SK-N-SH (cell line): ENCODE measurements around the gene TMEM167A. TPM values are rescaled to one million over a fixed set of nuclear protein-coding genes. Genes with fewer than 3 reads are reported as not detected.

Source experiments
- CTCF ChIA-PET: fragments of 300-600, 350-600 bp; formaldehyde crosslinking; extraction: SDS; loops from one replicate; lab custom pipeline; 2021; lab: Yijun Ruan, JAX
- POLR2A ChIA-PET: fragments of 350-600 bp; sonication (Branson Sonifier 250); formaldehyde crosslinking; extraction: SDS; loops from one replicate; lab custom pipeline; 2020; ENCODE audit warnings: antibody characterized with exemption, inconsistent platforms; lab: Yijun Ruan, JAX
- DNase-seq: peaks from one replicate; pipeline ENCODE4 v3.0.0; 2012
- H2AFZ ChIP-seq: fragments of 200-600 bp; sonication (generic); 2 replicates; pipeline ENCODE4 v1.8.1; 2016; ENCODE audit warnings: antibody characterized with exemption, mild to moderate bottlenecking, low read depth
- H3F3A ChIP-seq: fragments of 200-600 bp; sonication (generic); replicated peaks from 2 replicates; pipeline ENCODE3; 2016; ENCODE audit warnings: antibody characterized with exemption, mild to moderate bottlenecking; ENCODE audit not compliant: insufficient read depth
- H3K27ac ChIP-seq, 2 experiments: fragments of 200-500 bp in 1 of 2; fragments of 200-600 bp in 1 of 2; sonication (Bioruptor generic) in 1 of 2; sonication (generic), shearing (Covaris generic) in 1 of 2; 2 replicates each; pipeline versions ENCODE4 v1.5.1 to v1.6.1; 2014 to 2016; ENCODE audit warnings: low read depth in 2 of 2, inconsistent platforms in 1 of 2, low read length in 1 of 2, mild to moderate bottlenecking in 1 of 2, mixed read lengths in 1 of 2
- H3K27me3 ChIP-seq: fragments of 200-600 bp; sonication (generic), shearing (Covaris generic); 2 replicates; pipeline ENCODE4 v1.6.1; 2016; ENCODE audit warnings: mixed run types; ENCODE audit not compliant: insufficient read depth
- H3K36me3 ChIP-seq, 2 experiments: fragments of 200-500 bp in 1 of 2; fragments of 200-600 bp in 1 of 2; sonication (Bioruptor generic) in 1 of 2; sonication (generic) in 1 of 2; replicated peaks in 1 of 2; 2 replicates each; pipeline versions ENCODE3 to v1.5.1; 2014 to 2016; ENCODE audit warnings: low read length in 1 of 2, mild to moderate bottlenecking in 1 of 2; ENCODE audit not compliant: insufficient read depth in 2 of 2, control insufficient read depth in 1 of 2
- H3K4me1 ChIP-seq, 2 experiments: fragments of 200-500 bp in 1 of 2; fragments of 200-600 bp in 1 of 2; sonication (Bioruptor generic) in 1 of 2; sonication (generic), shearing (Covaris generic) in 1 of 2; 2 replicates each; pipeline versions ENCODE4 v1.5.1 to v1.6.1; 2014 to 2016; ENCODE audit warnings: low read depth in 1 of 2, low read length in 1 of 2, mixed run types in 1 of 2; ENCODE audit not compliant: insufficient read depth in 2 of 2, control insufficient read depth in 1 of 2
- H3K4me2 ChIP-seq: fragments of 200-600 bp; sonication (generic), shearing (Covaris generic); 2 replicates; pipeline ENCODE4 v1.6.1; 2017; ENCODE audit warnings: mixed run types
- H3K4me3 ChIP-seq, 2 experiments: fragments of 200-500 bp in 1 of 2; fragments of 200-600 bp in 1 of 2; sonication (Bioruptor generic) in 1 of 2; sonication (generic), shearing (Covaris generic) in 1 of 2; 2 replicates each; pipeline versions ENCODE4 v1.5.1 to v1.8.1; 2014 to 2016; ENCODE audit warnings: low read depth in 2 of 2, inconsistent platforms in 1 of 2, low read length in 1 of 2, mild to moderate bottlenecking in 1 of 2, mixed read lengths in 1 of 2, moderate library complexity in 1 of 2
- H3K79me2 ChIP-seq: fragments of 200-600 bp; sonication (generic); 2 replicates; pipeline ENCODE4 v1.8.1; 2017; ENCODE audit warnings: mild to moderate bottlenecking; ENCODE audit not compliant: insufficient read depth
- H3K9ac ChIP-seq: fragments of 200-600 bp; sonication (generic); 2 replicates; pipeline ENCODE4 v1.6.1; 2017; ENCODE audit warnings: mixed run types
- H3K9me2 ChIP-seq: fragments of 200-600 bp; sonication (generic); 2 replicates; pipeline ENCODE4 v1.6.1; 2017; ENCODE audit warnings: mixed run types
- H3K9me3 ChIP-seq: fragments of 200-600 bp; sonication (generic); 2 replicates; pipeline ENCODE4 v1.6.1; 2017; ENCODE audit warnings: mixed run types, mild to moderate bottlenecking, moderate library complexity
- H4K20me1 ChIP-seq: fragments of 200-600 bp; sonication (generic); 2 replicates; pipeline ENCODE4 v1.6.1; 2017; ENCODE audit warnings: mild to moderate bottlenecking, mixed run types; ENCODE audit not compliant: insufficient read depth
- CHD2 ChIP-seq: fragments of 150-350 bp; IDR thresholded peaks from 2 replicates; pipeline ENCODE4 v1.6.1; 2018; ENCODE audit warnings: low read length; ENCODE audit not compliant: partially characterized antibody
- EP300 ChIP-seq, 2 experiments: IDR thresholded peaks; 2 replicates each; pipeline versions ENCODE4 v1.4.0 to v1.6.1; 2012; ENCODE audit warnings: borderline replicate concordance in 1 of 2, low read depth in 1 of 2, low read length in 1 of 2
- EZH2phosphoT487 ChIP-seq: fragments of 200-600 bp; sonication (generic); IDR thresholded peaks from 2 replicates; pipeline ENCODE4 v1.6.1; 2017; ENCODE audit warnings: low read depth, mixed run types, mild to moderate bottlenecking, antibody characterized with exemption, moderate library complexity, borderline replicate concordance
- FOXJ3 ChIP-seq: sonication (generic); formaldehyde crosslinking; IDR thresholded peaks from 2 replicates; pipeline ENCODE4 v1.5.1; 2020; ENCODE audit warnings: mild to moderate bottlenecking, missing genetic modification reagents
- GABPA ChIP-seq: IDR thresholded peaks from 2 replicates; pipeline ENCODE4 v1.4.0; 2012; ENCODE audit warnings: low read depth, mild to moderate bottlenecking
- MEF2A ChIP-seq: IDR thresholded peaks from 2 replicates; pipeline ENCODE4 v1.4.0; 2012; ENCODE audit warnings: low read depth, borderline replicate concordance
- NFIC ChIP-seq: IDR thresholded peaks from 2 replicates; pipeline ENCODE4 v1.4.0; 2012; ENCODE audit warnings: borderline replicate concordance
- NRF1 ChIP-seq: IDR thresholded peaks from 2 replicates; pipeline ENCODE4 v1.6.1; 2012; ENCODE audit warnings: low read depth, mild to moderate bottlenecking, low read length
- RCOR1 ChIP-seq: fragments of 150-350 bp; IDR thresholded peaks from 2 replicates; pipeline ENCODE4 v1.6.1; 2017; ENCODE audit warnings: antibody characterized with exemption, low read length
- RFX5 ChIP-seq: IDR thresholded peaks from 2 replicates; pipeline ENCODE4 v1.6.1; 2012; ENCODE audit warnings: mild to moderate bottlenecking, improper control_type of control experiment, low read length
- RXRA ChIP-seq: IDR thresholded peaks from 2 replicates; pipeline ENCODE4 v1.4.0; 2012; ENCODE audit warnings: low read depth, mild to moderate bottlenecking, borderline replicate concordance
- YY1 ChIP-seq: IDR thresholded peaks from 2 replicates; pipeline ENCODE4 v1.4.0; 2012; ENCODE audit warnings: low read depth, mild to moderate bottlenecking
- WGBS: methylation state at CpG from one replicate; pipeline ENCODE4 v1.1.6; 2017; ENCODE audit warnings: low lambda C conversion rate; 5-methylcytosine and 5-hydroxymethylcytosine counted together
- polyA plus RNA-seq, 3 experiments: library from polyadenylated mRNA; depleted of rRNA; stranded (reverse); fragments of >200 nt; gene quantifications; 2 replicates each; pipeline ENCODE4 v1.2.3, GENCODE V29; 2012
- TF ChIP-seq, protein P1 (sequence below): IDR thresholded peaks from 2 replicates; pipeline ENCODE4 v1.4.0; 2012; ENCODE audit warnings: low read depth, borderline replicate concordance
- TF ChIP-seq, protein P2 (sequence below): IDR thresholded peaks from 2 replicates; pipeline ENCODE4 v1.6.1; 2012; ENCODE audit warnings: mild to moderate bottlenecking, low read depth, low read length, moderate library complexity
- TF ChIP-seq, protein P3 (sequence below): fragments of 150-350 bp; IDR thresholded peaks from 2 replicates; pipeline ENCODE4 v1.6.1; 2016; ENCODE audit warnings: mild to moderate bottlenecking, low read depth, low read length
- TF ChIP-seq, protein P4 (sequence below): fragments of 150-350 bp; IDR thresholded peaks from 2 replicates; pipeline ENCODE4 v1.6.1; 2017; ENCODE audit warnings: antibody characterized with exemption, low read length, low read depth, borderline replicate concordance

TMEM167A gene
- polyA plus RNA-seq, 1 of the 3 experiments (the other 2 are of a cell fraction), result 23.7 TPM

DNA sequence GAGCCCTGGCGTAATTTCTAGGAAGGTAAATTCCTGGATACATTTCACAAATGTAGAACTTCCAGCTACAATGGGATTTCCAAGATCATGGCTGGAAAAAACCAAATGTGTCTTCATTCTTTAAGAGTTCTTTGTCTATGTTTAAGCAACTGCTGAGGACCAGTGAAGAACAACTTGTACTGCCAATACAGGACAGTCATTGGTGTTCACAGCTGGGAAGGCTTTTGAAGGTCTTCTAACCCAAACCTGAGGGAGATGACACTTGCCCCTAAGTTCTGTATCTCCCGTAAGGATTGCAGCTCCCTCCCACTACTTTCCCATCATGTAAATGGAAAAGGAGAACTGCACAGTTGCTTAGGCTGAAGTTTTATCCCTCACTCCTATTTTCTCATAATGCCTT lies 28.4 kb downstream of the TMEM167A start:
- Histone ChIP-seq H3K4me3 (no peak overlapping the region), H3K4me1 (peaks cover 0 to 2% of the 10 kb centered on the region in 2 experiments; a peak in 2 of 4 replicates), H3K9me3 (no peaks in the 10 kb centered on the region), H3K9me2 (no peaks in the 10 kb centered on the region), H3F3A (peaks cover 3% of the 10 kb centered on the region), H4K20me1 (no peaks in the 10 kb centered on the region), H2AFZ (no peak overlapping the region), H3K36me3 (peaks cover 25 to 38% of the 10 kb centered on the region in 2 experiments), H3K9ac (no peak overlapping the region), H3K27me3 (no peaks in the 10 kb centered on the region), H3K79me2 (0 out of 2 replicates have a peak, but pooled peaks cover 4% of the 10 kb centered on the region), H3K4me2 (no peak overlapping the region)
- no peak for DNase-seq
- WGBS, result 94% methylated on average over 2 of the region's 2 CpGs
- POLR2A ChIA-PET, result interaction anchor here (1.1 kb wide), 1 partner anchor 14 kb away, joined by 4 read pairs; no protein-coding TSS in a partner anchor
- TF ChIP-seq YY1 (no peak), NFIC (no peak), NRF1 (no peak), EZH2phosphoT487 (no peak), RXRA (no peak), FOXJ3 (CRISPR knock-in tag) (no peak), EP300 (IDR thresholded peaks at IDR 0.05; ENCODE audit: borderline replicate concordance in 1 of 2, low read depth in 1 of 2, low read length in 1 of 2) (no peak), RFX5 (no peak)
- TF ChIP-seq, protein P1, sequence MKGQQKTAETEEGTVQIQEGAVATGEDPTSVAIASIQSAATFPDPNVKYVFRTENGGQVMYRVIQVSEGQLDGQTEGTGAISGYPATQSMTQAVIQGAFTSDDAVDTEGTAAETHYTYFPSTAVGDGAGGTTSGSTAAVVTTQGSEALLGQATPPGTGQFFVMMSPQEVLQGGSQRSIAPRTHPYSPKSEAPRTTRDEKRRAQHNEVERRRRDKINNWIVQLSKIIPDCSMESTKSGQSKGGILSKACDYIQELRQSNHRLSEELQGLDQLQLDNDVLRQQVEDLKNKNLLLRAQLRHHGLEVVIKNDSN, result no peak
- TF ChIP-seq, protein P2, sequence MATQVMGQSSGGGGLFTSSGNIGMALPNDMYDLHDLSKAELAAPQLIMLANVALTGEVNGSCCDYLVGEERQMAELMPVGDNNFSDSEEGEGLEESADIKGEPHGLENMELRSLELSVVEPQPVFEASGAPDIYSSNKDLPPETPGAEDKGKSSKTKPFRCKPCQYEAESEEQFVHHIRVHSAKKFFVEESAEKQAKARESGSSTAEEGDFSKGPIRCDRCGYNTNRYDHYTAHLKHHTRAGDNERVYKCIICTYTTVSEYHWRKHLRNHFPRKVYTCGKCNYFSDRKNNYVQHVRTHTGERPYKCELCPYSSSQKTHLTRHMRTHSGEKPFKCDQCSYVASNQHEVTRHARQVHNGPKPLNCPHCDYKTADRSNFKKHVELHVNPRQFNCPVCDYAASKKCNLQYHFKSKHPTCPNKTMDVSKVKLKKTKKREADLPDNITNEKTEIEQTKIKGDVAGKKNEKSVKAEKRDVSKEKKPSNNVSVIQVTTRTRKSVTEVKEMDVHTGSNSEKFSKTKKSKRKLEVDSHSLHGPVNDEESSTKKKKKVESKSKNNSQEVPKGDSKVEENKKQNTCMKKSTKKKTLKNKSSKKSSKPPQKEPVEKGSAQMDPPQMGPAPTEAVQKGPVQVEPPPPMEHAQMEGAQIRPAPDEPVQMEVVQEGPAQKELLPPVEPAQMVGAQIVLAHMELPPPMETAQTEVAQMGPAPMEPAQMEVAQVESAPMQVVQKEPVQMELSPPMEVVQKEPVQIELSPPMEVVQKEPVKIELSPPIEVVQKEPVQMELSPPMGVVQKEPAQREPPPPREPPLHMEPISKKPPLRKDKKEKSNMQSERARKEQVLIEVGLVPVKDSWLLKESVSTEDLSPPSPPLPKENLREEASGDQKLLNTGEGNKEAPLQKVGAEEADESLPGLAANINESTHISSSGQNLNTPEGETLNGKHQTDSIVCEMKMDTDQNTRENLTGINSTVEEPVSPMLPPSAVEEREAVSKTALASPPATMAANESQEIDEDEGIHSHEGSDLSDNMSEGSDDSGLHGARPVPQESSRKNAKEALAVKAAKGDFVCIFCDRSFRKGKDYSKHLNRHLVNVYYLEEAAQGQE, result no peak
- TF ChIP-seq, all 33 proteins: peak for 0
- no peak overlapping the region for H3K27ac ChIP-seq
- CTCF ChIA-PET, result interaction anchor here (1.3 kb wide), 1 partner anchor 13 kb away, joined by 3 read pairs; no protein-coding TSS in a partner anchor

DNA sequence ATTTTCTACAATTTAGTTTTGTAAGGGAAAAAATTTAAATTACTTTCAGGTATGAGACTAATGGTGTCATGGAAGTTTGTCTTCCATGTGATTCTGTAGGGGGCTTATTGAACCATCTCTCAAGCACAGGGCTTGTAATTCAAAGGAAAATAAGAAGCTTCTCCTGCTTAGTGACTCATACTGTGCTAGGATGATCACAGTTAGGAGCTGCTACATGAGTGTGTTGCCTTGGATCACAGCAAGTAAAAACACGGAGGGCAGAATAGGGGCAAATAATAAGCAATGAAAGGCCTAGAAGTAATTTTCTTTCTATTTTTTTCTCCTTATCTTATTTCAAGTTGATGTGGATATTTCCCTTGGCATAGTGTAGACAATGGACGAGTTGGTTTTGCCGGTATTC lies 28.9 kb downstream of the TMEM167A start:
- Histone ChIP-seq H3K9me2 (no peaks in the 10 kb centered on the region), H3K79me2 (no peaks in the 10 kb centered on the region), H3K36me3 (peaks cover 22 to 38% of the 10 kb centered on the region in 2 experiments), H3K4me1 (peaks cover 0 to 2% of the 10 kb centered on the region in 2 experiments; a peak in 2 of 4 replicates), H3K4me3 (no peak overlapping the region), H3K9me3 (no peaks in the 10 kb centered on the region), H3K27me3 (no peaks in the 10 kb centered on the region), H2AFZ (no peak overlapping the region), H3K27ac (no peak overlapping the region), H3F3A (peaks cover 3% of the 10 kb centered on the region), H4K20me1 (no peaks in the 10 kb centered on the region), H3K9ac (no peak overlapping the region), H3K4me2 (no peak overlapping the region)
- no peak for DNase-seq
- CTCF ChIA-PET, result interaction anchor here (1.2 to 1.3 kb wide), 2 partner anchors 12 to 13 kb away, joined by 3 to 4 read pairs; no protein-coding TSS in a partner anchor
- POLR2A ChIA-PET, result interaction anchor here (1.1 kb wide), 1 partner anchor 13 kb away, joined by 4 read pairs; no protein-coding TSS in a partner anchor
- 95% methylated on average over 3 of the region's 3 CpGs for WGBS
- no peak for TF ChIP-seq RCOR1
- TF ChIP-seq, protein P3, sequence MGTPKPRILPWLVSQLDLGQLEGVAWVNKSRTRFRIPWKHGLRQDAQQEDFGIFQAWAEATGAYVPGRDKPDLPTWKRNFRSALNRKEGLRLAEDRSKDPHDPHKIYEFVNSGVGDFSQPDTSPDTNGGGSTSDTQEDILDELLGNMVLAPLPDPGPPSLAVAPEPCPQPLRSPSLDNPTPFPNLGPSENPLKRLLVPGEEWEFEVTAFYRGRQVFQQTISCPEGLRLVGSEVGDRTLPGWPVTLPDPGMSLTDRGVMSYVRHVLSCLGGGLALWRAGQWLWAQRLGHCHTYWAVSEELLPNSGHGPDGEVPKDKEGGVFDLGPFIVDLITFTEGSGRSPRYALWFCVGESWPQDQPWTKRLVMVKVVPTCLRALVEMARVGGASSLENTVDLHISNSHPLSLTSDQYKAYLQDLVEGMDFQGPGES, result no peak
- TF ChIP-seq RFX5, result no peak
- TF ChIP-seq GABPA, result no peak
- TF ChIP-seq, protein P4, sequence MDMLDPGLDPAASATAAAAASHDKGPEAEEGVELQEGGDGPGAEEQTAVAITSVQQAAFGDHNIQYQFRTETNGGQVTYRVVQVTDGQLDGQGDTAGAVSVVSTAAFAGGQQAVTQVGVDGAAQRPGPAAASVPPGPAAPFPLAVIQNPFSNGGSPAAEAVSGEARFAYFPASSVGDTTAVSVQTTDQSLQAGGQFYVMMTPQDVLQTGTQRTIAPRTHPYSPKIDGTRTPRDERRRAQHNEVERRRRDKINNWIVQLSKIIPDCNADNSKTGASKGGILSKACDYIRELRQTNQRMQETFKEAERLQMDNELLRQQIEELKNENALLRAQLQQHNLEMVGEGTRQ, result no peak
- no peak for TF ChIP-seq CHD2
- no peak for TF ChIP-seq MEF2A
